Stomach (tissue), 4 donors: Measurements from ENCODE around the gene TMEM120B.

ENCODE experiments used
- EP300 ChIP-seq: sonication (generic); formaldehyde crosslinking; IDR thresholded peaks from one replicate; pipeline ENCODE4 v1.6.1; 2017; ENCODE audit warnings: antibody characterized with exemption
- POLR2A ChIP-seq, 4 donors: fragments of 450-650 bp; IDR thresholded peaks; one replicate each; pipeline ENCODE4 v1.6.1; 2016; ENCODE audit warnings: antibody characterized with exemption in 4 of 4, control low read depth in 2 of 4, mild to moderate bottlenecking in 1 of 4, moderate library complexity in 1 of 4
- POLR2AphosphoS5 ChIP-seq, 3 donors: sonication (generic); formaldehyde crosslinking; IDR thresholded peaks; one replicate each; pipeline ENCODE4 v1.6.1; 2016; ENCODE audit warnings: antibody characterized with exemption in 3 of 3
- TF ChIP-seq, protein P1 (sequence below), 7 experiments: fragments of 450-650 bp in 4 of 7; fragments of 200-600 bp in 3 of 7; sonication (generic) in 3 of 7; IDR thresholded peaks; one replicate each; pipeline ENCODE4 v1.5.1; 2016 to 2019; ENCODE audit warnings: antibody characterized with exemption in 7 of 7, control low read depth in 2 of 7, mild to moderate bottlenecking in 1 of 7

GRCh38 chr12:121799842-121800693, 87.5 kb downstream of the TMEM120B start:
- TF ChIP-seq, protein P1, sequence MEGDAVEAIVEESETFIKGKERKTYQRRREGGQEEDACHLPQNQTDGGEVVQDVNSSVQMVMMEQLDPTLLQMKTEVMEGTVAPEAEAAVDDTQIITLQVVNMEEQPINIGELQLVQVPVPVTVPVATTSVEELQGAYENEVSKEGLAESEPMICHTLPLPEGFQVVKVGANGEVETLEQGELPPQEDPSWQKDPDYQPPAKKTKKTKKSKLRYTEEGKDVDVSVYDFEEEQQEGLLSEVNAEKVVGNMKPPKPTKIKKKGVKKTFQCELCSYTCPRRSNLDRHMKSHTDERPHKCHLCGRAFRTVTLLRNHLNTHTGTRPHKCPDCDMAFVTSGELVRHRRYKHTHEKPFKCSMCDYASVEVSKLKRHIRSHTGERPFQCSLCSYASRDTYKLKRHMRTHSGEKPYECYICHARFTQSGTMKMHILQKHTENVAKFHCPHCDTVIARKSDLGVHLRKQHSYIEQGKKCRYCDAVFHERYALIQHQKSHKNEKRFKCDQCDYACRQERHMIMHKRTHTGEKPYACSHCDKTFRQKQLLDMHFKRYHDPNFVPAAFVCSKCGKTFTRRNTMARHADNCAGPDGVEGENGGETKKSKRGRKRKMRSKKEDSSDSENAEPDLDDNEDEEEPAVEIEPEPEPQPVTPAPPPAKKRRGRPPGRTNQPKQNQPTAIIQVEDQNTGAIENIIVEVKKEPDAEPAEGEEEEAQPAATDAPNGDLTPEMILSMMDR (IDR thresholded peaks at IDR 0.05) = no peak
- TF ChIP-seq POLR2AphosphoS5 (IDR thresholded peaks at IDR 0.05) (peak in 2 of 3 donors; percentile 63 to 66), POLR2A (IDR thresholded peaks at IDR 0.05) (peak in 1 of 4 donors; percentile 16), EP300 (no peak)
